GM21825 (cell line): ENCODE results near the gene PLSCR3.
A peak's percentile ranks its signal among the peaks of the same experiment; 100 is the strongest.

Experiments used
- ATAC-seq: cut with Tn5 transposase; IDR thresholded peaks from one replicate; pipeline ENCODE4 v1.9.1; 2021; ENCODE audit warnings: mild to moderate bottlenecking, moderate library complexity; ENCODE audit not compliant: unreplicated experiment

The PLSCR3 gene

GRCh38 chr17:7351665-7352502, 42.4 kb downstream of the PLSCR3 start, which contains the start of gene KCTD11:
KCTD11 (plus strand) TSS chr17:7352162.
- peak; percentile 46 for ATAC-seq

GRCh38 chr17:7348478-7349242, 45.7 kb downstream of the PLSCR3 start:
- ATAC-seq: no peak

DNA sequence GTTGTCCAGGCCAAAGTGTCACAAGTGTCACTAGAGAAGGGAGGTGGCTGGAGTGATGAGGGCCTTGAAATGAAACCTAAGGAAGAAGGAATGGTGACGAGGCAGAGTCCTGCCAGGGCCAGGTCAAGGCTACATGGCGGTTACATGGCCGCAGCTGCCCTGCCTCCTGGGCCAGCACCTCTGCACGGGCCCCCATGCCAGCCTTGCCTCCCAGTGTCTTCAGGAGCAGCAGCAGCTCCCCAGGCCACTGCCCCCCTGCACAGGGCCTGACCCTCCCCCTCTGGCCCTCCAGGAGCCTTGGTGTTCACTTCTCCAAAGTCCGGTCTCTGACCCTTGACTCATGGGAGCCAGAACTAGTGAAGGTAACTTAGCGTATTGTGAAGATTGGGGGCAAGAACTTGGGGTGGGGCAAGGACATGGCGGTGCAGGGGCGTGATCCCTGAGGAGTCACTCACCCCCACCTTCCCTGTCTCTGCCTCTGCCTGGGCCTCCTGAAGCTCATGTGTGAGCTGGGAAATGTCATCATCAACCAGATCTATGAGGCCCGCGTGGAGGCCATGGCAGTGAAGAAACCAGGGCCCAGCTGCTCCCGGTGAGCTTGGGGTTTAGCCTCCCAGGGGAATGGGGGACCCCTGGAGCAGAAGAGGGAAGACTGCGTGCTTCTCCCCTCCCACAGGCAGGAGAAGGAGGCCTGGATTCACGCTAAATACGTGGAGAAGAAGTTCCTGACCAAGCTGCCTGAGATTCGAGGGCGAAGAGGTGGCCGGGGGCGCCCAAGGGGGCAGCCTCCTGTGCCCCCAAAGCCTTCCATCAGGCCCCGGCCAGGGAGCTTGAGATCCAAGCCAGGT, 46.5 kb downstream of the PLSCR3 start:
- ATAC-seq: no peak

GRCh38 chr17:7346761-7347614, 47.3 kb downstream of the PLSCR3 start:
- no peak for ATAC-seq

DNA sequence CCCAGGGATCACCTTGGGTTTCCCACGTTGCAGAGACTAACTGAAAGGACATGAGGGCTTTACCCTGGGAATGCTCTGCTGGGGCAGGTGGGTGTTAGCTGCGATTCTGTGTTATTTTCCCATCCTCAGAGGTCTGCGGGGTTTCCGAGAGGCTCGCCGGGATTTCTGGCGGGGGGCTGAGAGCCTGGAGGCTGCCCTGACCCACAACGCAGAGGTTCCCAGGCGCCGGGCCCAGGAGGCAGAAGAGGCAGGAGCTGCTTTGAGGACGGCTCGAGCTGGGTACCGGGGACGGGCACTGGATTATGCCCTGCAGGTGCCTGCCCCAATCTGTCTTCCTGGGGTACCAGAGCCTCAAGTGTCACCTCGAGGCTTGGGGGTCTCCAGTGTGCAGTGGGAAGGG, 51.1 kb downstream of the PLSCR3 start:
- ATAC-seq: no peak

DNA sequence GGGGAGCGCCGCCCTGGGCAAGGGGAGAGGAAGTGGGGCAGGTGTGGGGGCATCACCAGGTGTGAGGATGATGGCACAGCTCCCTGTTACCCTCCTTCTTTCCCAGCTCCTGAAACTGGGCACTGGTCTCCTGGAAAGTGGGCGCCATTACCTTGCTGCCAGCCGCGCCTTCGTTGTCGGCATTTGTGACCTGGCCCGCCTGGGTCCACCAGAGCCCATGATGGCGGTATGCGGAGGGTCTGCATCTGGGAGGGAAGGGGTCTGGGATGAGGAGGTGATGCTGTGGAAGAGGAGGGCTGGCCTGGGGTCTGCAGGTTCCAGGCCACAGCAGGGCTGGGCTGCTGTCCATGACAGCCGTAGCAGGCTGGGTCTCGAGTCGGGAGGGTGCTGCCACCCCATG, 52.5 kb downstream of the PLSCR3 start:
- no peak for ATAC-seq

GRCh38 chr17:7340179-7340578, 54.1 kb downstream of the PLSCR3 start:
- no peak for ATAC-seq
